Peyer's patch (tissue), 4 donors: Measurements from ENCODE around the gene CALU.

Experiments used
- CTCF ChIP-seq, 6 experiments: fragments of 450-650 bp in 4 of 6; fragments of 200-600 bp in 2 of 6; sonication (generic) in 1 of 6; IDR thresholded peaks; one replicate each; pipeline ENCODE4 v1.5.1; 2017 to 2019; ENCODE audit warnings: antibody characterized with exemption in 6 of 6, mild to moderate bottlenecking in 3 of 6, moderate library complexity in 1 of 6
- POLR2A ChIP-seq, 2 donors: fragments of 450-650 bp; IDR thresholded peaks; one replicate each; pipeline ENCODE4 v1.5.1; 2017; ENCODE audit warnings: antibody characterized with exemption in 2 of 2, mild to moderate bottlenecking in 2 of 2, moderate library complexity in 2 of 2

GRCh38 chr7:128740996-128741395 lies 1.8 kb downstream of the CALU start:
- TF ChIP-seq CTCF (IDR thresholded peaks at IDR 0.05) = no peak
- TF ChIP-seq POLR2A (IDR thresholded peaks at IDR 0.05) = no peak
